GM10248 (cell line): Measurements from ENCODE around the gene SRXN1.

Experiments
- CTCF ChIA-PET: fragments of 300-600 bp; sonication (Branson Sonifier 250); formaldehyde crosslinking; extraction: SDS; loops from one replicate; lab custom pipeline; 2021; ENCODE audit warnings: antibody characterized with exemption; lab: Yijun Ruan, JAX
- POLR2A ChIA-PET: fragments of 350-650 bp; sonication (Branson Sonifier 250); formaldehyde crosslinking; extraction: SDS; loops from one replicate; lab custom pipeline; 2020; ENCODE audit warnings: antibody characterized with exemption; lab: Yijun Ruan, JAX
- DNase-seq: peaks from one replicate; pipeline ENCODE4 v3.0.0; 2012; ENCODE audit errors: extremely low spot score
- TF ChIP-seq, protein P1 (sequence below): IDR thresholded peaks from 2 replicates; pipeline ENCODE4 v1.5.1; 2012; ENCODE audit warnings: mild to moderate bottlenecking, low read depth; ENCODE audit errors: extremely low read depth, missing control alignments, control extremely low read depth

SRXN1 gene

GRCh38 chr20:651713-652614, 1.0 kb downstream of the SRXN1 start:
- TF ChIP-seq, protein P1, sequence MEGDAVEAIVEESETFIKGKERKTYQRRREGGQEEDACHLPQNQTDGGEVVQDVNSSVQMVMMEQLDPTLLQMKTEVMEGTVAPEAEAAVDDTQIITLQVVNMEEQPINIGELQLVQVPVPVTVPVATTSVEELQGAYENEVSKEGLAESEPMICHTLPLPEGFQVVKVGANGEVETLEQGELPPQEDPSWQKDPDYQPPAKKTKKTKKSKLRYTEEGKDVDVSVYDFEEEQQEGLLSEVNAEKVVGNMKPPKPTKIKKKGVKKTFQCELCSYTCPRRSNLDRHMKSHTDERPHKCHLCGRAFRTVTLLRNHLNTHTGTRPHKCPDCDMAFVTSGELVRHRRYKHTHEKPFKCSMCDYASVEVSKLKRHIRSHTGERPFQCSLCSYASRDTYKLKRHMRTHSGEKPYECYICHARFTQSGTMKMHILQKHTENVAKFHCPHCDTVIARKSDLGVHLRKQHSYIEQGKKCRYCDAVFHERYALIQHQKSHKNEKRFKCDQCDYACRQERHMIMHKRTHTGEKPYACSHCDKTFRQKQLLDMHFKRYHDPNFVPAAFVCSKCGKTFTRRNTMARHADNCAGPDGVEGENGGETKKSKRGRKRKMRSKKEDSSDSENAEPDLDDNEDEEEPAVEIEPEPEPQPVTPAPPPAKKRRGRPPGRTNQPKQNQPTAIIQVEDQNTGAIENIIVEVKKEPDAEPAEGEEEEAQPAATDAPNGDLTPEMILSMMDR = no peak
- ChIA-PET CTCF (interaction anchor here (0.7 to 1.4 kb wide), 3 partner anchors 33 to 220 kb away, joined by 3 to 4 read pairs (median 3); no protein-coding TSS in a partner anchor), POLR2A (interaction anchor here (0.6 kb wide), 1 partner anchor 15 kb away, joined by 4 read pairs; no protein-coding TSS in a partner anchor)
- DNase-seq = no peak

DNA sequence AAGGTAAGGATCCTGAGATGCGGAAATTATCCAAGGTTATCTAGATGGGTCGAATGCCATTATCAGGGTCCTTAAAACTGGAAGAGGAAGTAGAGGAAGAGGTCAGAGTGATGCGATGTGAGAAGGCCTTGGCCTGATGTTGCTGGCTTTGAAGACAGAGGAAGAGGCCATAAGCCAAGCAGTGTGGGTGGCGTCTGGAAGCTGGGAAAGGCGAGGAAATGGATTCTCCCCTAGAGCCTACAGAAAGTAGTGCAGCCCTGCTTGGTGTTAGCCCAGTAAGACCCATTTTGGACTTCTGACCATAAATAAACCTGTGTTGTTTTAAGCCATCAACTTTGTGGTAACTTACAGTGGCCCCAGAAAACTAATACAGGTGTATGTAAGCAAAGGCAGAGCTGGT, 2.0 kb downstream of the SRXN1 start:
- DNase-seq = no peak
- POLR2A ChIA-PET = no interaction called here
- TF ChIP-seq, protein P1 = no peak
- CTCF ChIA-PET = interaction anchor here (0.7 to 1.4 kb wide), 3 partner anchors 32 to 219 kb away, joined by 3 to 4 read pairs (median 3); no protein-coding TSS in a partner anchor

GRCh38 chr20:650281-650680, 2.7 kb downstream of the SRXN1 start:
- no peak for DNase-seq
- TF ChIP-seq, protein P1 = no peak
- ChIA-PET POLR2A (no interaction called here), CTCF (no interaction called here)

DNA sequence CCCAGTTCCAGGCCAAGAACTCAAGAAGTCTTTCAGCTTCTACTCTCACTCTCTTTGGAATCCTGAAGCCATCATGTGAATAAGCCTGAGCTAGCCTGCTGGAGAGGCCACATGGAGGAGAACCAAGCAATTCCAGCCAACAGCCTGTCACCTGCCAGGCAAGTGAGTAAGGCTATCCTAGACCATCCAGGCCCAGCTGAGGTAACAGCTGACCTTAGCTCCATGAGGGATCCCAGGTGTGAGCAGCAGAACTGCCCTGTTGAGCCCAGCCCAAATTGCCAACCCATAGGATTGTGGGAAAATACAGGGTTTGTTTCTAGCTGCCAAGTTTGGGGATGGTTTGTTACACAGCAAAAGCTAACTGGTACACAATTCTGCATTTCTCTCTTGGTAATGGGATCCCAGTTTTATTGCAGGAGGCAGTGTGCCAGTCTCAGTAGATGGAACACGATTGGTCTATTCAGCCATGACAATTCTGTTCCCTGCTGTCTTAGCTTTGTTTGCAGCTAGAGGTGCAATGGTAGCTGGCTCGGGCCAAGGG, 5.5 kb downstream of the SRXN1 start:
- DNase-seq = no peak
- TF ChIP-seq, protein P1 = no peak
- CTCF ChIA-PET = interaction anchor here (0.9 to 6.6 kb wide), 11 partner anchors 13 to 293 kb away, joined by 3 to 138 read pairs (median 7); partner anchors contain the start of genes CSNK2A1 and SLC52A3
- POLR2A ChIA-PET = no interaction called here

GRCh38 chr20:646868-647233, 6.1 kb downstream of the SRXN1 start:
- POLR2A ChIA-PET = no interaction called here
- CTCF ChIA-PET = interaction anchor here (0.9 to 6.6 kb wide), 12 partner anchors 14 to 293 kb away, joined by 3 to 138 read pairs (median 8); partner anchors contain the start of gene CSNK2A1
- DNase-seq = no peak
- TF ChIP-seq, protein P1 = no peak

- ChIA-PET POLR2A (no interaction called here), CTCF (interaction anchor here (0.7 to 6.6 kb wide), 46 partner anchors 9 to 381 kb away, joined by 3 to 138 read pairs (median 6); partner anchors contain the start of gene CSNK2A1)
- DNase-seq = no peak
- TF ChIP-seq, protein P1 = no peak
These were observed 6.7 kb downstream of the SRXN1 start for GRCh38 chr20:646107-646867.
